HG03457 (cell line): ENCODE results near the gene RBM19.

Experiments used
- ATAC-seq: cut with Tn5 transposase; IDR thresholded peaks from one replicate; pipeline ENCODE4 v1.9.1; 2021; ENCODE audit warnings: moderate number of reproducible peaks; ENCODE audit not compliant: unreplicated experiment

The RBM19 gene

GRCh38 chr12:113889891-113890581 lies 76.1 kb downstream of the RBM19 start:
- ATAC-seq = no peak

GRCh38 chr12:113889076-113889475 lies 77.0 kb downstream of the RBM19 start:
- ATAC-seq = no peak

- no peak for ATAC-seq
These were observed 77.7 kb downstream of the RBM19 start for GRCh38 chr12:113888435-113888834.

- no peak for ATAC-seq
These were observed 78.2 kb downstream of the RBM19 start for GRCh38 chr12:113887906-113888305.

GRCh38 chr12:113886721-113887120 lies 79.4 kb downstream of the RBM19 start:
- no peak for ATAC-seq

GRCh38 chr12:113884392-113884791 lies 81.7 kb downstream of the RBM19 start:
- ATAC-seq = no peak

GRCh38 chr12:113882690-113883089 lies 83.4 kb downstream of the RBM19 start:
- ATAC-seq = no peak

GRCh38 chr12:113880988-113881962 lies 84.8 kb downstream of the RBM19 start:
- no peak for ATAC-seq

- no peak for ATAC-seq
These were observed 85.8 kb downstream of the RBM19 start for GRCh38 chr12:113880326-113880725.

GRCh38 chr12:113879658-113880057 lies 86.5 kb downstream of the RBM19 start:
- no peak for ATAC-seq

GRCh38 chr12:113877607-113878006 lies 88.5 kb downstream of the RBM19 start:
- no peak for ATAC-seq

- ATAC-seq = no peak
These were observed 90.0 kb downstream of the RBM19 start for GRCh38 chr12:113876160-113876559.

- ATAC-seq = no peak
These were observed 90.4 kb downstream of the RBM19 start for GRCh38 chr12:113875691-113876090.

- ATAC-seq = no peak
These were observed 91.0 kb downstream of the RBM19 start for GRCh38 chr12:113874999-113875561.

GRCh38 chr12:113874326-113874725 lies 91.8 kb downstream of the RBM19 start:
- ATAC-seq = no peak

GRCh38 chr12:113873740-113874139 lies 92.4 kb downstream of the RBM19 start:
- ATAC-seq = no peak

- ATAC-seq = no peak
These were observed 95.2 kb downstream of the RBM19 start for GRCh38 chr12:113870890-113871289.

GRCh38 chr12:113870035-113870434 lies 96.1 kb downstream of the RBM19 start:
- no peak for ATAC-seq

- ATAC-seq = no peak
These were observed 97.8 kb downstream of the RBM19 start for GRCh38 chr12:113868365-113868764.

GRCh38 chr12:113867258-113867657 lies 98.9 kb downstream of the RBM19 start:
- ATAC-seq = no peak

GRCh38 chr12:113866496-113866895 lies 99.6 kb downstream of the RBM19 start:
- ATAC-seq = no peak

GRCh38 chr12:113863455-113863845 lies 102.7 kb downstream of the RBM19 start:
- no peak for ATAC-seq
